PC-3 (cell line): ENCODE results near the gene FAM117B. TPM values are rescaled to one million over a fixed set of nuclear protein-coding genes. Genes with fewer than 3 reads are reported as not detected.

Source experiments
- ATAC-seq: fragments of 200-7000 bp; cut with Tn5 transposase; 2 replicates; pipeline ENCODE4 v1.9.1; 2020; ENCODE audit warnings: mild to moderate bottlenecking, moderate library complexity
- BruUV-seq: library from RNA; stranded (reverse); fragments of 400-500 nt; replicated peaks from 2 replicates; lab custom pipeline; 2021; lab: Mats Ljungman, UMichigan
- CTCF ChIA-PET: fragments of 300-600 bp; sonication (Branson Sonifier 250); formaldehyde crosslinking; loops from one replicate; lab custom pipeline; 2022; ENCODE audit warnings: antibody characterized with exemption; lab: Charles Lee
- POLR2A ChIA-PET: fragments of 300-600 bp; sonication (Branson Sonifier 250); formaldehyde crosslinking; loops from one replicate; lab custom pipeline; 2022; ENCODE audit warnings: antibody characterized with exemption; ENCODE audit not compliant: unreplicated experiment; lab: Charles Lee
- DNase-seq: peaks from one replicate; pipeline ENCODE4 v3.0.0-alpha.2; 2015
- H2AFZ ChIP-seq: fragments of 300-600 bp; sonication (generic); 2 replicates; pipeline ENCODE4 v1.6.0; 2016; ENCODE audit warnings: antibody characterized with exemption, low read length
- H3F3A ChIP-seq: fragments of 300-600 bp; sonication (generic); one replicate; pipeline ENCODE4 v1.6.0; 2017; ENCODE audit warnings: antibody characterized with exemption, low read length, control low read depth, mild to moderate bottlenecking; ENCODE audit not compliant: unreplicated experiment
- H3K27ac ChIP-seq: fragments of 300-600 bp; sonication (generic); 2 replicates; pipeline ENCODE4 v1.5.1; 2016; ENCODE audit warnings: mild to moderate bottlenecking, low read length
- H3K27me3 ChIP-seq: fragments of 300-600 bp; sonication (generic); 2 replicates; pipeline ENCODE4 v1.6.1; 2016; ENCODE audit warnings: low read length, mixed read lengths
- H3K36me3 ChIP-seq: fragments of 300-600 bp; sonication (generic); 2 replicates; pipeline ENCODE4 v1.6.1; 2016; ENCODE audit warnings: low read depth, mixed run types, low read length, mixed read lengths
- H3K4me1 ChIP-seq: fragments of 300-600 bp; sonication (generic); 2 replicates; pipeline ENCODE4 v1.5.1; 2016; ENCODE audit warnings: low read length; ENCODE audit not compliant: insufficient read depth
- H3K4me2 ChIP-seq: fragments of 300-600 bp; sonication (generic); 2 replicates; pipeline ENCODE4 v1.6.0; 2016; ENCODE audit warnings: low read length
- H3K4me3 ChIP-seq: fragments of 300-600 bp; sonication (generic); 2 replicates; pipeline ENCODE4 v1.5.1; 2016; ENCODE audit warnings: mild to moderate bottlenecking, low read length, mixed read lengths
- H3K79me2 ChIP-seq: fragments of 300-600 bp; sonication (generic); 2 replicates; pipeline ENCODE4 v1.6.1; 2017; ENCODE audit warnings: low read length, mixed read lengths
- H3K9ac ChIP-seq: fragments of 300-600 bp; sonication (generic); 2 replicates; pipeline ENCODE4 v1.6.0; 2016; ENCODE audit warnings: mild to moderate bottlenecking, low read length
- H3K9me2 ChIP-seq: fragments of 300-600 bp; sonication (generic); replicated peaks from 2 replicates; pipeline ENCODE4 v1.6.1; 2016; ENCODE audit warnings: mixed run types, low read length, mixed read lengths
- H3K9me3 ChIP-seq: fragments of 300-600 bp; sonication (generic); 2 replicates; pipeline ENCODE4 v1.6.1; 2016; ENCODE audit warnings: low read length, mixed read lengths
- H4K20me1 ChIP-seq: fragments of 300-600 bp; sonication (generic); 2 replicates; pipeline ENCODE4 v1.6.1; 2016; ENCODE audit warnings: low read length, mixed read lengths
- EZH2 ChIP-seq: fragments of 300-600 bp; sonication (generic); IDR thresholded peaks from one replicate; pipeline ENCODE4 v1.6.1; 2017; ENCODE audit warnings: antibody characterized with exemption, mild to moderate bottlenecking, low read length; ENCODE audit not compliant: unreplicated experiment
- EZH2phosphoT487 ChIP-seq: fragments of 300-600 bp; sonication (generic); IDR thresholded peaks from 2 replicates; pipeline ENCODE4 v1.6.1; 2018; ENCODE audit warnings: mild to moderate bottlenecking, antibody characterized with exemption, low read length, borderline replicate concordance
- intact Hi-C: fragments of 100-400 bp; cut with micrococcal nuclease; formaldehyde crosslinking; loops from 2 replicates; pipeline ENCODE4 v1.9.0; 2023
- total RNA-seq: library from RNA; depleted of rRNA; stranded (reverse); fragments of >200 nt; gene quantifications from 2 replicates; pipeline ENCODE4 v1.2.3, GENCODE V29; 2014
- TF ChIP-seq, protein P1 (sequence below): fragments of 300-600 bp; sonication (generic); conservative IDR thresholded peaks from 2 replicates; pipeline ENCODE4 v1.5.1; 2017; ENCODE audit warnings: antibody characterized with exemption, low read depth, mild to moderate bottlenecking, low read length

FAM117B gene
- total RNA-seq, 1 experiment from 2014 or later = 2.2 TPM

- Histone ChIP-seq H3K79me2 (no peaks in the 10 kb centered on the region), H3K4me1 (no peaks in the 10 kb centered on the region), H3K9me2 (no peaks in the 10 kb centered on the region), H3K4me2 (no peak overlapping the region), H3K4me3 (no peak overlapping the region), H3K9me3 (no peaks in the 10 kb centered on the region), H3K27me3 (no peaks in the 10 kb centered on the region), H4K20me1 (no peaks in the 10 kb centered on the region), H3K27ac (no peak overlapping the region), H2AFZ (no peak overlapping the region), H3K9ac (no peak overlapping the region), H3K36me3 (no peaks in the 10 kb centered on the region), H3F3A (no peaks in the 10 kb centered on the region)
- no peak for DNase-seq
- POLR2A ChIA-PET = no interaction called here
- BruUV-seq = no TSS peak
- TF ChIP-seq, protein P1, sequence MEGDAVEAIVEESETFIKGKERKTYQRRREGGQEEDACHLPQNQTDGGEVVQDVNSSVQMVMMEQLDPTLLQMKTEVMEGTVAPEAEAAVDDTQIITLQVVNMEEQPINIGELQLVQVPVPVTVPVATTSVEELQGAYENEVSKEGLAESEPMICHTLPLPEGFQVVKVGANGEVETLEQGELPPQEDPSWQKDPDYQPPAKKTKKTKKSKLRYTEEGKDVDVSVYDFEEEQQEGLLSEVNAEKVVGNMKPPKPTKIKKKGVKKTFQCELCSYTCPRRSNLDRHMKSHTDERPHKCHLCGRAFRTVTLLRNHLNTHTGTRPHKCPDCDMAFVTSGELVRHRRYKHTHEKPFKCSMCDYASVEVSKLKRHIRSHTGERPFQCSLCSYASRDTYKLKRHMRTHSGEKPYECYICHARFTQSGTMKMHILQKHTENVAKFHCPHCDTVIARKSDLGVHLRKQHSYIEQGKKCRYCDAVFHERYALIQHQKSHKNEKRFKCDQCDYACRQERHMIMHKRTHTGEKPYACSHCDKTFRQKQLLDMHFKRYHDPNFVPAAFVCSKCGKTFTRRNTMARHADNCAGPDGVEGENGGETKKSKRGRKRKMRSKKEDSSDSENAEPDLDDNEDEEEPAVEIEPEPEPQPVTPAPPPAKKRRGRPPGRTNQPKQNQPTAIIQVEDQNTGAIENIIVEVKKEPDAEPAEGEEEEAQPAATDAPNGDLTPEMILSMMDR = no peak
- TF ChIP-seq EZH2phosphoT487 (no peak), EZH2 (no peak)
- no peak for ATAC-seq
- intact Hi-C loops = no loop called here
- CTCF ChIA-PET = no interaction called here
Observed at GRCh38 chr2:202762556-202762955, 127.8 kb downstream of the FAM117B start.

- ChIA-PET CTCF (no interaction called here), POLR2A (no interaction called here)
- no peak overlapping the region for H3K9ac ChIP-seq
- H4K20me1 ChIP-seq = no peaks in the 10 kb centered on the region
- H3K79me2 ChIP-seq = no peaks in the 10 kb centered on the region
- H3K9me2 ChIP-seq = no peaks in the 10 kb centered on the region
- H3K9me3 ChIP-seq = no peaks in the 10 kb centered on the region
- TF ChIP-seq EZH2phosphoT487 (no peak), EZH2 (no peak)
- TF ChIP-seq, protein P1 = no peak
- H2AFZ ChIP-seq = no peak overlapping the region
- ATAC-seq (no peak), DNase-seq (no peak)
- H3K27me3 ChIP-seq = no peaks in the 10 kb centered on the region
- no peak overlapping the region for H3K4me3 ChIP-seq
- H3K27ac ChIP-seq = no peak overlapping the region
- no TSS peak for BruUV-seq
- no peaks in the 10 kb centered on the region for H3F3A ChIP-seq
- intact Hi-C loops = no loop called here
- no peaks in the 10 kb centered on the region for H3K4me1 ChIP-seq
- H3K4me2 ChIP-seq = no peak overlapping the region
- no peaks in the 10 kb centered on the region for H3K36me3 ChIP-seq
Observed at GRCh38 chr2:202763916-202764315, 129.1 kb downstream of the FAM117B start.

GRCh38 chr2:202764991-202765390 lies 130.2 kb downstream of the FAM117B start:
- Histone ChIP-seq H3K4me2 (no peak overlapping the region), H2AFZ (no peak overlapping the region), H3K4me3 (no peak overlapping the region), H3K9me2 (no peaks in the 10 kb centered on the region), H3K79me2 (no peaks in the 10 kb centered on the region), H3K27ac (no peak overlapping the region), H3K9me3 (no peaks in the 10 kb centered on the region), H3K9ac (no peak overlapping the region), H3K27me3 (no peaks in the 10 kb centered on the region), H3K36me3 (no peaks in the 10 kb centered on the region), H3K4me1 (no peaks in the 10 kb centered on the region), H3F3A (no peaks in the 10 kb centered on the region), H4K20me1 (no peaks in the 10 kb centered on the region)
- POLR2A ChIA-PET = interaction anchor here (0.7 kb wide), 1 partner anchor 9 kb away, joined by 8 read pairs; no protein-coding TSS in a partner anchor
- no peak for TF ChIP-seq EZH2phosphoT487
- TF ChIP-seq EZH2 = no peak
- TF ChIP-seq, protein P1 = no peak
- BruUV-seq = no TSS peak
- ATAC-seq (no peak), DNase-seq (no peak)
- intact Hi-C loops = no loop called here
- CTCF ChIA-PET = no interaction called here
